Measurements from ENCODE around the gene GPR15.

GPR15 gene

GRCh38 chr3:98531622-98532274, at the start of gene GPR15:
TSS of gene GPR15 (plus strand) at chr3:98531978. CDS start at chr3:98532034, 56 bp downstream.
- no peak for DNase-seq (ENCODE audit: low read depth, low spot score)

DNA sequence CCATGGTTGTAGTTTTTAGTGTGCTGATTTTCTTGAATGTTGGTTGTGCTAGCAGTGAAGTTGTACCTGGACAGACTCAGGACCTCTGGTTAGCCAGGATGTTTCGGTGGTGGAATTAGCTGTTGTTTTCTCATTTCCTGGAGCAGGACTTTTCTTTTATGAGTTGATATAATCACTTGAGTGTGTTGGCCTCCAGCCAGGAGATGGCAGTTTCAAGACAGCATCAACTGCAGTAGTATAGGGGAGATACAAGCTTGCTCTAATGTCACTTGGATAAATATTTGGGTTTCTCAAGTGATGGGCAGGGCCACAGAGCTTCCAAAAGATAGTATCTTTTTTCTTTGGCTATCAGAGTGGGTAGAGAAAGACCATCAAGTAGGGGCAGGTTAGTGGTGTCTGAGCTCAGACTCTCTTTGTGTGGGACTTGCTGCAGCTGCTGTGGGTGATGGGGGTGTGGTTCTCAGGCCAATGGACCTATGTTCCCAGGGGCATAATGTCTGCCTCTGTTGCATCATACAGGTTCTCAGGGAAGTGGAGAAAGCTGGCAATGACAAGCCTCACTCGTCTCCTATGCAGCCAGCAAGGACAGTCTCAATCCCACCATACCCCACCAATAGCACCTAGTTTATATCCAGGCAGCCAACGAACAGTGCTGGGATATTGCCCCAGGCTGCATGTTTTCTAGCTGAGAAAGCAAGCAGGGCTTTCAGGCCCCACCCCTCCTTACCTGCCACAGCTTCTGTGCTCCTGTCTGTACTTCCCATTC, 48.9 kb upstream of the GPR15 start:
- no peak for DNase-seq (ENCODE audit: low read depth, low spot score)

- no peak for DNase-seq (ENCODE audit: low read depth, low spot score)
Observed at GRCh38 chr3:98483626-98484025, 48.2 kb upstream of the GPR15 start.

- DNase-seq (ENCODE audit: low read depth, low spot score), result no peak
Observed at GRCh38 chr3:98497381-98497780, 34.4 kb upstream of the GPR15 start, which contains the start of gene OR5K2. TSS of gene OR5K2 (plus strand) at chr3:98497681. CDS start at chr3:98497681, 0 bp downstream.

DNA sequence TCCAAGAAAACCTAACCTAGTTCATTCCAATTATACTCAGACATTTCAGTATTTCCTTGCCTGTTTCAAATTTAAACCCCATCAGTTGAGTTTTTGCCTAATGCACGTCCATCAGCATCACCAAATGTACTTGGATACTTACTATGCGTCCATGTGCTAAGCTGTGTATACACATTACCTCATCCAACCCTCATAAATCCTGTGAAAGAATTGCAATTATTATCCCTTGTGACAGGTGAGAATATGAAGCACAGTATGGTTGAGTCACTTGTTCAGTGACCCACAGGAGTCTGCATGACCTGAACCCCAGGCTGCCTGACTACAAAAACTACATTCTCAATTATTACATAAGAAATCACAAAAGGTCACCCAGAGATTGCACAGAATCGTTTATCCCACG, 31.8 kb upstream of the GPR15 start:
- no peak for DNase-seq (ENCODE audit: low read depth, low spot score)

DNA sequence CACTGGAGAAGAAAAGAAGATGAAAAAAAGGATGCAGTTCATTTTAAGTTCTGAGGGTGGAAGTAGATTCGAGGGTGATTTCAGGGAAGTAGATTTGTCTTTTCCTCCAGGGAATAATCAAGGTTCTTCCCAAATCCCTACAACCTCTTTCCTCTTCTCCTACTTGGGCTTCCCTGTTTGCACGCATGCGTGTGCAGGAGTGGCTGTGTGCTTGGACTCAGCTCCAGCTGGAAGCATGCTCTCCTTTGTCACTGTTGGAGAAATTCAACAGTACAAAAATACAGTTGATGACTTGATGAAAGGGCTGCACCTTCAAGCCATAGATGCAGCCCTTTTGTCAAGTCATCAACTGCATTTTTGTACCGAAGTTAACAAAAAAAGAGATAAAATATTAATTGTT, 30.5 kb upstream of the GPR15 start:
- DNase-seq (ENCODE audit: low read depth, low spot score), result no peak

- no peak for DNase-seq (ENCODE audit: low read depth, low spot score)
Observed at GRCh38 chr3:98501863-98502576, 29.8 kb upstream of the GPR15 start.

DNA sequence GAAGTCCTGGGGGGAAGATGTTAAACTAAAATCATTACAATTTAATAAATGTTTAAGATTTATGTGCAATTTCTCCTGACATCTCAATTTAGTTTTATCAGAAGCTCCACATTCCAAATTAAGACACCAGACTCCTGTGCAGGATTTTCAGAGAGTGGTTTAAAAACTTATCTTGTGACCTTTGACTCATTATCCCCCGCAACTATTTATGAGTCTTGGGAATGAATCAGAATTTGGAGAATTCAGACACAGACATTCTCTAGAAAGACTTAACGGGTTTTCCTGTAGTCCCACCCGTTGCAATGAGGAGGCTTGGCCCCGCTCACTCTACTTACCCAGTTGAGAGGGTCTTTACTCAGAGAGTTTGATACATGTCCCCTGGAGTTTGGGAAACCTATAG, 27.2 kb upstream of the GPR15 start:
- DNase-seq (ENCODE audit: low read depth, low spot score), result no peak

- DNase-seq (ENCODE audit: low read depth, low spot score), result no peak
Observed at GRCh38 chr3:98508582-98508981, 23.2 kb upstream of the GPR15 start.

GRCh38 chr3:98512576-98512975, 19.2 kb upstream of the GPR15 start:
- no peak for DNase-seq (ENCODE audit: low read depth, low spot score)

DNA sequence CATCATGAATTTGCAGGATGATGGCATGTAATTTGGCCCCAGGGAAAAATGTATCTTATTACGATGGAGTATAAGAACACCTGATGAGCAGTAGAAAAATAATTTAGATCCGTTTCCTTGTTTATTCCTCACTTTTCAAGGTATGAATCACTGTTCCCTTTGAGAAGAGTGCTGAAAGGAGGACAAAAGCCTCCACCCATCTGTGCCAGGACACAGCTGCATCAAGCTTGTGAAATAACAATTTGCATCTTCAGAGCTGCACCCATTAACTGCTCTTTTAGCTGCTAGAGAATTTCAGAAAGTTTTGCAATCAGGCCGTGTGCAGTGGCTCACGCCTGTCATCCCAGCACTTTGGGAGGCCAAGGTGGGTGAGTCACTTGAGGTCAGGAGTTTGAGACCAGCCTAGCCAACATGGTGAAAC, 18.7 kb upstream of the GPR15 start:
- peak; percentile 22 for DNase-seq (ENCODE audit: low read depth, low spot score)

GRCh38 chr3:98513736-98514135, 18.0 kb upstream of the GPR15 start:
- no peak for DNase-seq (ENCODE audit: low read depth, low spot score)

DNA sequence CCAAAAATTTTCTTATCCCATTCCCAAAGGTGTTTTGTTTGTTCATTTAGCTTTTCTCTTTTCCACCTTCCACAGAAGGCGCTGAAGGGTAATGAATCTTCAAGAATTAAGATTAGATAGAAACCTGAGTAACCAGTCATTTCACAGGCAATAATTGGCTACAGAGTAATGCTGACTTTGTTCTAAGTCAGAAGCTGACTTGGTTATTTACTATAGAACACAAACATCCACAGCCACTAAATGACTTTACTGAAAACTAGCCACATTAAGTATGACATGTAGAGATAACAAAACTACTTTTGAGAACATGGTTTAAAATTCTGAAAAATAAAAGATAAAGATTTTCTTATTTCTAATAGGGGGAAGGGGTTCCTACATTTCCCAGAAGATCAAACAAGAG, 16.8 kb upstream of the GPR15 start:
- DNase-seq (ENCODE audit: low read depth, low spot score), result no peak

GRCh38 chr3:98518816-98519215, 13.0 kb upstream of the GPR15 start:
- DNase-seq (ENCODE audit: low read depth, low spot score), result no peak

DNA sequence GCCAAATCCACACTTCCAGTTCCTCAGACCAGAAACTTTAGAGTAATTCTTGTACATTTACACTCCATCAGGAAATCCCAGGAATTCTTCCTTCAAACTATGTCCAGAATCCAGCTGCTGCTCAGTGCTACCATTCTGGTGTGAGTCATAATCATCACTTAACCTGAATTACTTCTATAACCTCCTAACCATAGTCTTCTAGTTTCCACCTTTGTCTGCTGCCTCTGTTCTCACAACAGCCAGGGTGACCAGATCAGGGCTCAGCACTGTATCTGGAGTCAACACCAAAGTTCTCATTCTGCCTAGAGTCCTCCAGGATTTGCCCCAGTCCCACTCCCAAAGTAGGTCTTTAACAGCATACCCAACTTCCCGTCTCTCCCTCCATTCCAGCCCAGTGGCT, 12.4 kb upstream of the GPR15 start:
- peak; percentile 21 for DNase-seq (ENCODE audit: low read depth, low spot score)

GRCh38 chr3:98521897-98522543, 9.8 kb upstream of the GPR15 start:
- peak; percentile 78 for DNase-seq (ENCODE audit: low read depth, low spot score)

DNA sequence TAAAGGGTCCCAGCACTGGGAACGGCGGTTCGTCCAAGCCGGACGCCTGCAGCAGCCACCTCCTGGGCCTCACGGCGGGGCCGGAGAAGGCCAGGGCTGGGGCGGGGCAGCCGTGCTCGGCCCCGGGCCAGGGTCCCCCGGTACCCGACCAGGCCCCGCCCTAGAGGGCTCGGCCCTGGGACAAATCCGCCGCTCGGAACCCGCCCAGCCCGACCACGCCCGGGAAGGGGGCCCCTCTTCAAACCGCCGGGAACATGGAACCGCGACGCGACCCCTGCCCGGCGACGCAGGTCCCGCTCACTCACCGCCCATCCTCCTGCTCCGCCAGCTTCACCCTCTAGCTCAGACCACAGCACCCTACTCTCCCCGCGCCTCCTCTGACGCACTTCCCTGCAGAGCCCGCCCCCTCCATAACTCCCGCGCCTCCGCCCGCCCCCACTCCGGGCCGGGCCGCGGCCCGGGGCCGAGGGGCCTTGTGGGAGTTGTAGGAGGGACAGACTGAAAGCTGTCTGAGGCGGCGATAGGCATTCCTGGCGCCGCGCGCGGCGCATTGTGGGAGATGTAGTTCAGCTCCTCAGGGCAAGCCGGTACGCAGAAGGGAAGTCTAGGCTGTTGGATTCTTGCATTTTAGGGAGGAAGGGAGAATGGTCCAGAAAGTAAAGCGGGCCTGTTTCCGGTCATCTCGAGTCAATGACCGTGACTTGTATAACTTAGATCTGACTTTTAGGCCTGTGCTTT, 9.1 kb upstream of the GPR15 start, which contains the start of gene CLDND1:
Gene CLDND1 (minus strand): TSS at position 359 of the 738 bp plus-strand sequence. CDS start 1,478 bp downstream, outside the sequence.
- peak; percentile 99 for DNase-seq (ENCODE audit: low read depth, low spot score)

DNA sequence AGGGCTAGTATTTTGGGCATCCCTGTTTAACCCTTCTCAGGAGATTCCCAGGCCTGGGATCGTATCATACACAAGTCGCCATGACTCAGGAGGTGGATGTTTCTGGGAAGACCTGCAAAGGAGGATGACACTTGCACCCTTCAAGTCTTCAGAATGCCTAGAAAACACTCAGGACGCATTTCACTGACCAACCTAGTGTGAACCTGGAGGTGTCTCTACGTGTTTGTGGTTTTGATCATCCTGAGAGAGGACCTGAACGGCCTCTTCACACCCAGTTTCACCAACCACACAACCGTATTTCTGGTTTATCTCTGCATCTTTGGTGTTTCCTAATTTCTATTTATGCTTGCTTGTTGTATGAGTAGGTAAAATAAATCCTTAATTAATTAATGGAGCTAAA, 6.3 kb upstream of the GPR15 start:
- no peak for DNase-seq (ENCODE audit: low read depth, low spot score)

GRCh38 chr3:98528474-98529346, 3.1 kb upstream of the GPR15 start:
- DNase-seq (ENCODE audit: low read depth, low spot score), result no peak

DNA sequence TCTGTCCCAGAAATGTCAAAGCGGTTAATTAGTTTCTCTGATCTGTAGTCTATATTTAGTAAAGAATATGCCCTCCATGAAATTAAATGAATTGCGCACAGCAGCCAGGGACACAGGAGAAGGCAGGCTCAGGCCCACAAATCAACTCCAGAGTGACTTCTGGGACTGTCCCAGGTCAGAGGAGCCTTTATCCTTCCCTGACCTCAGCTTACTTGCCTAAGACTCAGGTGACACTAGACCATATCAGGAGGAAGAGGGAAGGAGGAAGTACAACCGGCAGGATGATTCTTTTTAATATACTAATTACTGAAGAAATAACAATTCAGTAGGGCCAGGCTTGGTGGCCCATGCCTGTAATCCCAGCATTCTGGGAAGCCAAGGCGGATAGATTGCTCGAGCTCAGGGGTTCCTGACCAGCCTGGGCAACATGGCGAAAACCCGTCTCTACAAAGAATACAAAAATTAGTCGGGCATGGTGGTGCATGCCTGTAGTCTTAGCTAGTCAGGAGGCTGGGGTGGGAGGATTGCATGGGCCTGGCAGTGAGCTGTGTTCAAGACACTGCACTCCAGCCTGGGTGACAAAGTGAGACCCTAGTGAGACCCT, 1.8 kb upstream of the GPR15 start:
- no peak for DNase-seq (ENCODE audit: low read depth, low spot score)

Measured in astrocyte of the hippocampus (primary cell).